Esophagus squamous epithelium (tissue), 5 donors: ENCODE measurements around the gene ADISSP. TPM values are rescaled to one million over a fixed set of nuclear protein-coding genes. Genes with fewer than 3 reads are reported as not detected.
"Not testable (repeated sequence)": the region's sequence is repeated elsewhere in the genome, so short reads cannot be mapped to it uniquely, and the experiment has no call there.

Experiments used
- DNase-seq: peaks from one replicate; lab custom pipeline; 2025; lab: John Stamatoyannopoulos, UW
- H3K27ac ChIP-seq, 4 donors: fragments of 200-600 bp; sonication (generic); one replicate each; pipeline ENCODE4 v1.5.1; 2016 to 2019; ENCODE audit warnings: mild to moderate bottlenecking in 1 of 4
- H3K27me3 ChIP-seq, 4 donors: fragments of 200-600 bp; sonication (generic); 1 replicate in 3 of 4; 2 replicates in 1 of 4; pipeline versions ENCODE4 v1.5.1 to v1.6.0; 2017 to 2021; ENCODE audit warnings: antibody characterized with exemption in 1 of 4
- H3K36me3 ChIP-seq, 3 donors: fragments of 200-600 bp; sonication (generic); one replicate each; pipeline ENCODE4 v1.5.1; 2016 to 2019
- H3K4me1 ChIP-seq, 3 donors: fragments of 200-600 bp; sonication (generic); one replicate each; pipeline ENCODE4 v1.5.1; 2017 to 2019
- H3K4me3 ChIP-seq, 4 donors: fragments of 200-600 bp; sonication (generic); 1 replicate in 3 of 4; 2 replicates in 1 of 4; pipeline ENCODE4 v1.5.1; 2016 to 2019; ENCODE audit warnings: mild to moderate bottlenecking in 2 of 4, moderate library complexity in 1 of 4
- H3K9me3 ChIP-seq, 3 donors: fragments of 200-600 bp; sonication (generic); one replicate each; pipeline ENCODE4 v1.5.1; 2016 to 2019
- POLR2A ChIP-seq, 4 donors: fragments of 450-650 bp; IDR thresholded peaks; one replicate each; pipeline ENCODE4 v1.6.1; 2017; ENCODE audit warnings: antibody characterized with exemption in 4 of 4, mild to moderate bottlenecking in 4 of 4, moderate library complexity in 3 of 4
- WGBS, 2 donors: methylation state at CpG; one replicate each; pipeline ENCODE4 v1.1.5; 2018; 5-methylcytosine and 5-hydroxymethylcytosine counted together
- intact Hi-C: fragments of 100-400 bp; cut with DNase I; formaldehyde crosslinking; loops from one replicate; pipeline ENCODE4 v1.15.0; 2022
- total RNA-seq, 4 donors: library from RNA; depleted of rRNA; stranded (reverse); fragments of >200 nt; gene quantifications; one replicate each; pipeline ENCODE4 v1.1.0, GENCODE V29; 2016
- TF ChIP-seq, protein P1 (sequence below), 6 experiments: fragments of 450-650 bp in 4 of 6; fragments of 200-600 bp in 2 of 6; sonication (generic) in 2 of 6; IDR thresholded peaks; one replicate each; pipeline ENCODE4 v1.5.1; 2016 to 2019; ENCODE audit warnings: antibody characterized with exemption in 6 of 6, mild to moderate bottlenecking in 4 of 6, moderate library complexity in 4 of 6
- donor health status: DM: yes; HTN: yes; CAD: no.

The ADISSP gene
- total RNA-seq, 4 donors from 2014 or later: 13.5 to 24.7 (median 19.8) TPM

DNA sequence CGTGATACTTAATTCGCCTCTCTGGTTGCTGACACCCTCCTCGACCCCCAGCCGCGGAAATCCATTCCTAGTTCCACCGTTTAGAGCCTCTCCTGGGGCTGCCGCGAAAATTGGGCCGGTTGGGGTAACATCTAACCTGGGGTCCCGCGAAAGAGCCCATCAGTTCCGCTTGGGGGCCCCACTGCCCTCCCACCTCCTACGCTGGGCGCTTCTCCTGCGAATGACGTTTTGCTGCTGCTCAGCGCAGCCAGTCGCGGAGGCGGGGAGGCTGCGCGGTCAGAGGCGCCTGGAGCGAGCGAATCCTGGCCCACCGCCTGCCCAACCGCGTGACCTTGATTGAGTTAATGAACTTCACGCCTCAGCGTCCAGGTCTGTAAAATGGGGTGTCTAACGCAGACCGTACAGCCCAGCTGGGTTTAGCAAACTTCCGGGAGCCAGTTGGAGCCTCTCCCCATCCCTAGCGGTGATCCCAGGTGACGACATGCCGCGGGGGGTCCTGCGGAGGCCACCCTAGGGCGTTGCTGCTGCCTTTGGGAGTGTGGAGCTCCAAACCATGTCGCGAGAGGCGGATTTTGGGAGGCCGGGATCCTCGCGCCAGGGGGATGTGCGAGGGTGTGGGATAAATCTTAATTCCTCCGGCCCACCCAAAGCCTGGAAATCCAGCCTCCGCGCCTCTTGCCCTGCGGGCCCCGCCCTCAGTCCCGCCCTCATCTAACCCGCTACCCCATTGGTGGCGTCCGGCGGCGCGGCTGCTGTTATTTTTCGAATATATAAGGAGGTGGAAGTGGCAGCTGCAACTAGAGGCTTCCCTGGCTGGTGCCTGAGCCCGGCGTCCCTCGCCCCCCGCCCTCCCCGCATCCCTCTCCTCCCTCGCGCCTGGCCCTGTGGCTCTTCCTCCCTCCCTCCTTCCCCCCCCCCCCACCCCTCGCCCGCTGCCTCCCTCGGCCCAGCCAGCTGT, 28.2 kb upstream of the ADISSP start, which contains the start of gene CDC25B:
CDC25B (plus strand) TSS at position 800 of the 958 bp plus-strand sequence. CDS start 222 bp downstream, outside the sequence.
- TF ChIP-seq POLR2A (IDR thresholded peaks at IDR 0.05): peak in 2 of 4 donors; percentile 51 to 52
- TF ChIP-seq, protein P1, sequence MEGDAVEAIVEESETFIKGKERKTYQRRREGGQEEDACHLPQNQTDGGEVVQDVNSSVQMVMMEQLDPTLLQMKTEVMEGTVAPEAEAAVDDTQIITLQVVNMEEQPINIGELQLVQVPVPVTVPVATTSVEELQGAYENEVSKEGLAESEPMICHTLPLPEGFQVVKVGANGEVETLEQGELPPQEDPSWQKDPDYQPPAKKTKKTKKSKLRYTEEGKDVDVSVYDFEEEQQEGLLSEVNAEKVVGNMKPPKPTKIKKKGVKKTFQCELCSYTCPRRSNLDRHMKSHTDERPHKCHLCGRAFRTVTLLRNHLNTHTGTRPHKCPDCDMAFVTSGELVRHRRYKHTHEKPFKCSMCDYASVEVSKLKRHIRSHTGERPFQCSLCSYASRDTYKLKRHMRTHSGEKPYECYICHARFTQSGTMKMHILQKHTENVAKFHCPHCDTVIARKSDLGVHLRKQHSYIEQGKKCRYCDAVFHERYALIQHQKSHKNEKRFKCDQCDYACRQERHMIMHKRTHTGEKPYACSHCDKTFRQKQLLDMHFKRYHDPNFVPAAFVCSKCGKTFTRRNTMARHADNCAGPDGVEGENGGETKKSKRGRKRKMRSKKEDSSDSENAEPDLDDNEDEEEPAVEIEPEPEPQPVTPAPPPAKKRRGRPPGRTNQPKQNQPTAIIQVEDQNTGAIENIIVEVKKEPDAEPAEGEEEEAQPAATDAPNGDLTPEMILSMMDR (IDR thresholded peaks at IDR 0.05): peak; percentile 38 to 74 (median 60)
- H3K27ac ChIP-seq: peak within 1 kb of the TSS; percentile 92 to 98 (median 97)
- H3K4me1 ChIP-seq: peaks cover 41 to 64% (median 47%) of the 10 kb centered on the region in 3 donors
- DNase-seq: peak; percentile 75
- 2% methylated on average over 14 to 26 of the region's 69 CpGs for WGBS, 2 donors
- peak within 1 kb of the TSS; percentile 49 to 78 (median 64) for H3K4me3 ChIP-seq
- peaks cover 0 to 16% (median 9%) of the 10 kb centered on the region in 3 donors for H3K36me3 ChIP-seq
- no peaks in the 10 kb centered on the region for H3K9me3 ChIP-seq
- intact Hi-C loops: no loop called here
- no peaks in the 10 kb centered on the region for H3K27me3 ChIP-seq

DNA sequence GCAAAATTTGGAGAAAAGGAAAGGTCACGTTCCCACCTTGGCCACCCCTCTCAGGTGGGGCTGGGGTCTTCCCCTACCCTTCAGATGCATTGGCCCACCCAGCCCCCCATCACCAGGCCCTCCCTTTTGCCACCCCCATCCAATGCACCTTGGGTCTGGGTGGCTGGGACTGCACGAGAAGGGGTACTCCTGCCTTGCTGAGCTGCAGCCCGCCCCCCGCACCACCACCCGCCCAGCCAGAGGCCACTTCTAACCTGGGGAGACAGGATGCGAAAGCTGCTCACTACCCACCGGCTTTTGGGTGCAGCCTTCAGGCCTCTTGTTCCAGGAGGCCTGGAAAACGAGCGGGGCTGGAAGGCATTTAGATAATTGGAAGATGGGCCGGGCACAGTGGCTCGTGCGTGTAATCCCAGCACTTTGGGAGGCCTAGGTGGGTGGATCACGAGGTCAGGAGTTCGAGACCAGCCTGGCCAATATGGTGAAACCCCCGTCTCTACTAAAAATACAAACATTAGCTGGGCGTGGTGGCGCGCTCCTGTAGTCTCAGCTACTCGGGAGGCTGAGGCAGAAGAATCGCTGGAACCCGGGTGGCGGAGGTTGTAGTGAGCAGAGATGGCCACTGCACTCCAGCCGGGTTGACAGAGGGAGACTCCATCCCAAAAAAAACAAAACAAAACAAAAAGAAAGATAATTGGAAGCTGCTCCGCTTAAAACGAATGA, 27.3 kb upstream of the ADISSP start:
- Histone ChIP-seq H3K27me3 (no peaks in the 10 kb centered on the region), H3K36me3 (peaks cover 0 to 10% (median 0%) of the 10 kb centered on the region in 3 donors), H3K4me1 (peaks cover 32 to 55% (median 41%) of the 10 kb centered on the region in 3 donors), H3K27ac (peak overlapping the region; percentile 92 to 98 (median 97)), H3K4me3 (peak overlapping the region in 3 of 4 donors; percentile 63 to 78 (median 66)), H3K9me3 (no peaks in the 10 kb centered on the region)
- intact Hi-C loops: no loop called here
- no peak for DNase-seq
- TF ChIP-seq, protein P1 (IDR thresholded peaks at IDR 0.05): no peak
- TF ChIP-seq POLR2A (IDR thresholded peaks at IDR 0.05): no peak
- 76 to 83% methylated on average over 7 to 15 of the region's 25 CpGs for WGBS, 2 donors

DNA sequence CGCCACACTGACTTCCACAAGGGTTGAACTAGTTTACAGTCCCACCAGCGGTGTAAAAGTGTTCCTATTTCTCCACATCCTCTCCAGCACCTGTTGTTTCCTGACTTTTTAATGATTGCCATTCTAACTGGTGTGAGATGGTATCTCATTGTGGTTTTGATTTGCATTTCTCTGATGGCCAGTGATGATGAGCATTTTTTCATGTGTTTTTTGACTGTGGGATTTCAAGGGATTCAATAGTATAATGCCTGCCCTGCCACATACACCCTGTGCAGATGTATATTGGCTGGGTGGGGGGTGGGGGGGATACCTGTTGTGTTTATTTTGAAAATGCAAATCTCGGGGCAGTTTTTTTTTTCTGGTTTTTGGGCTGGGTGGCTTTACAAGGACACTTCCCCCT, 26.6 kb upstream of the ADISSP start:
- 91% methylated on average over 1 of the region's 3 CpGs; no CpG with 5 or more reads in 1 of the 2 donors for WGBS, 2 donors
- H3K9me3 ChIP-seq, intact Hi-C loops, DNase-seq, H3K27me3 ChIP-seq, H3K36me3 ChIP-seq, H3K27ac ChIP-seq, H3K4me3 ChIP-seq: not testable (repeated sequence)
- H3K4me1 ChIP-seq: peaks cover 27 to 48% (median 34%) of the 10 kb centered on the region in 3 donors

DNA sequence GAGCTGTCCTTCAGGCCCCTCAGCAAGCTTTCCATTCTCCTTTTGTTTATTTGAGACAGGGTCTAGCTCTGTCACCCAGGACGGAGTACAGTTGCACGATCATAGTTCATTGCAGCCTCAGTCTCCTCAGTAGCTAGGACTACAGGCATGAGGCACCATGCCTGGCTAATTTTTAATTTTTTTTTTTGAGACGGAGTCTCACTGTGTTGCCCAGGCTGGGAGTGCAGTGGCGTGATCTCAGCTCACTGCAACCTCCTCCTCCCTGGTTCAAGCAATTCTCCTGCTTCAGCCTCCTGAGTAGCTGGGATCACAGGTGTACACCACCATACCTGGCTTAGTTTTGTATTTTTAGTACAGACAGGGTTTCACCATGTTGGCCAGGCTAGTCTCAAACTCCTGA, 21.6 kb upstream of the ADISSP start:
- H3K27ac ChIP-seq, DNase-seq, H3K36me3 ChIP-seq, intact Hi-C loops, H3K27me3 ChIP-seq, H3K9me3 ChIP-seq, H3K4me3 ChIP-seq: not testable (repeated sequence)
- 90 to 95% methylated on average over 4 of the region's 4 CpGs for WGBS, 2 donors
- peaks cover 19 to 44% (median 22%) of the 10 kb centered on the region in 3 donors for H3K4me1 ChIP-seq

DNA sequence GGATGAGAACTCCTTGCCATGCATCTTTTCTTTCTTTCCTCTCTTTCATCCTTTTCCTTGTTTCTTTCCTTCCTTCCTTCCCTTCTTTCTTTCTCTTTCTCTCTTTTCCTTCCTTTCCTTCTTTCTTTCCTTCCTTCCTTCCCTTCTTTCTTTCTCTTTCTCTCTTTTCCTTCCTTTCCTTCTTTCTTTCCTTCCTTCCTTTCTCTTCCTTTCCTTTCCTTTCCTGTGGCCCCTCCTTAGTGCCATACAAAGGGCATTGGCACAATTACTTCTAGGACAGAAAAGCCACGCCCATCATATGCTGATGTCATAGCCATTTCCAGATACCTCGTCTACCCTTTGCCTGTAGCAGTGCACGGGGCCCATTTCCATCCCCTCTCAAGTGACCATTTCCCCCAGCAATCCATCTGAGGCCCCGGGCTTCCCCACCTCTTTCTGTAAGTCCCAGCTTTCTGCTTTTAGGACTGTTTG, 21.2 kb upstream of the ADISSP start:
- H3K9me3 ChIP-seq: no peaks in the 10 kb centered on the region
- peak overlapping the region in 1 of 4 donors; percentile 28 for H3K27ac ChIP-seq
- no peaks in the 10 kb centered on the region for H3K27me3 ChIP-seq
- peaks cover 24 to 48% (median 26%) of the 10 kb centered on the region in 3 donors for H3K4me1 ChIP-seq
- TF ChIP-seq POLR2A (IDR thresholded peaks at IDR 0.05): no peak
- TF ChIP-seq, protein P1 (IDR thresholded peaks at IDR 0.05): no peak
- 39 to 47% methylated on average over 4 of the region's 4 CpGs for WGBS, 2 donors
- intact Hi-C loops: no loop called here
- H3K36me3 ChIP-seq: peaks cover 0 to 10% (median 0%) of the 10 kb centered on the region in 3 donors
- no peak for DNase-seq
- no peak overlapping the region for H3K4me3 ChIP-seq
